Thymus (tissue), 11 donors: ENCODE results near the gene MXRA8. TPM values are rescaled to one million over a fixed set of nuclear protein-coding genes. Genes with fewer than 3 reads are reported as not detected.

ENCODE experiments used
- DNase-seq, 9 donors: peaks; one replicate each; pipeline ENCODE4 v3.0.0-alpha.2; 2013; ENCODE audit warnings: low spot score in 9 of 9, low read depth in 6 of 9, missing footprints in 1 of 9
- H3K27ac ChIP-seq, 2 donors: one replicate each; pipeline ENCODE4 v1.5.1; 2013; ENCODE audit warnings: control low read depth in 1 of 2, low read depth in 1 of 2, low read length in 1 of 2, mild to moderate bottlenecking in 1 of 2, moderate library complexity in 1 of 2
- H3K27me3 ChIP-seq, 2 donors: one replicate each; pipeline ENCODE4 v1.5.1; 2013; ENCODE audit warnings: low read length in 1 of 2; ENCODE audit not compliant: control insufficient read depth in 2 of 2, insufficient read depth in 1 of 2
- H3K36me3 ChIP-seq, 2 donors: one replicate each; pipeline ENCODE4 v1.5.1; 2013; ENCODE audit warnings: low read length in 1 of 2, mild to moderate bottlenecking in 1 of 2, moderate library complexity in 1 of 2; ENCODE audit not compliant: control insufficient read depth in 2 of 2, insufficient read depth in 2 of 2
- H3K4me1 ChIP-seq, 2 donors: one replicate each; pipeline ENCODE4 v1.5.1; 2013; ENCODE audit warnings: low read length in 2 of 2; ENCODE audit not compliant: control insufficient read depth in 2 of 2, insufficient read depth in 2 of 2
- H3K4me3 ChIP-seq, 2 donors: one replicate each; pipeline ENCODE4 v1.5.1; 2013; ENCODE audit warnings: low read length in 2 of 2, control low read depth in 1 of 2, mild to moderate bottlenecking in 1 of 2
- H3K9me3 ChIP-seq, 2 donors: one replicate each; pipeline ENCODE4 v1.5.1; 2013; ENCODE audit warnings: low read length in 1 of 2, mild to moderate bottlenecking in 1 of 2; ENCODE audit not compliant: control insufficient read depth in 2 of 2, insufficient read depth in 1 of 2
- WGBS: extraction: QIAGEN DNeasy Blood & Tissue Kit; methylation state at CpG from one replicate; pipeline ENCODE4 v1.1.7; 2013; 5-methylcytosine and 5-hydroxymethylcytosine counted together
- polyA plus RNA-seq: library from polyadenylated mRNA; stranded (reverse); fragments of 200-250 nt; gene quantifications from one replicate; pipeline ENCODE4 v1.2.3, GENCODE V29; 2013
- total RNA-seq: library from RNA; stranded (reverse); fragments of 120-200 nt; gene quantifications from one replicate; pipeline ENCODE4 v1.2.4, GENCODE V29; 2013
- donor health status: healthy.

MXRA8 gene
- total and polyA plus RNA-seq, 2 donors, result 2.7 to 9.6 TPM

- no peaks in the 10 kb centered on the region for H3K36me3 ChIP-seq
- H3K4me3 ChIP-seq, result peak overlapping the region in 1 of 2 donors; percentile 11
- peaks cover 0 to 10% of the 10 kb centered on the region in 2 donors for H3K9me3 ChIP-seq
- H3K4me1 ChIP-seq, result peaks cover 26 to 36% of the 10 kb centered on the region in 2 donors
- H3K27ac ChIP-seq, result peak overlapping the region; percentile 91 to 94
- peaks cover 0 to 4% of the 10 kb centered on the region in 2 donors for H3K27me3 ChIP-seq
- DNase-seq, result peak in 1 of 9 donors; percentile 24
- 65% methylated on average over 29 of the region's 29 CpGs for WGBS
Measured at GRCh38 chr1:1304331-1305299, 53.7 kb downstream of the MXRA8 start.

- no peaks in the 10 kb centered on the region for H3K36me3 ChIP-seq
- H3K4me1 ChIP-seq, result peaks cover 18 to 30% of the 10 kb centered on the region in 2 donors
- no peak overlapping the region for H3K27ac ChIP-seq
- no peaks in the 10 kb centered on the region for H3K27me3 ChIP-seq
- peaks cover 0 to 10% of the 10 kb centered on the region in 2 donors for H3K9me3 ChIP-seq
- WGBS, result 98% methylated on average over 13 of the region's 13 CpGs
- DNase-seq, result no peak
- H3K4me3 ChIP-seq, result no peak overlapping the region
Measured at GRCh38 chr1:1303736-1304135, 54.6 kb downstream of the MXRA8 start.

- no peaks in the 10 kb centered on the region for H3K27me3 ChIP-seq
- H3K27ac ChIP-seq, result no peak overlapping the region
- peaks cover 17 to 30% of the 10 kb centered on the region in 2 donors for H3K4me1 ChIP-seq
- DNase-seq, result no peak
- H3K36me3 ChIP-seq, result peaks cover 0 to 1% of the 10 kb centered on the region in 2 donors
- H3K4me3 ChIP-seq, result no peak overlapping the region
- WGBS, result 95% methylated on average over 31 of the region's 31 CpGs
- peaks cover 0 to 10% of the 10 kb centered on the region in 2 donors for H3K9me3 ChIP-seq
Measured at GRCh38 chr1:1302951-1303509, 55.3 kb downstream of the MXRA8 start.

Other genes starting within 250 kb of the MXRA8 start
- 5.0 TPM for gene C1orf159, start 242.5 kb downstream of the MXRA8 start, total RNA-seq
- 17.8 TPM for gene C1orf159, start 242.5 kb downstream of the MXRA8 start, polyA plus RNA-seq
- 0.14 TPM for gene TTLL10, start 184.7 kb downstream of the MXRA8 start, total RNA-seq
- 0.27 TPM for gene TTLL10, start 184.7 kb downstream of the MXRA8 start, polyA plus RNA-seq
- 4.2 TPM for gene TNFRSF18, start 152.0 kb downstream of the MXRA8 start, total RNA-seq
- 29.9 TPM for gene TNFRSF18, start 152.0 kb downstream of the MXRA8 start, polyA plus RNA-seq
- 12.7 TPM for gene TNFRSF4, start 144.4 kb downstream of the MXRA8 start, total RNA-seq
- 18.8 TPM for gene TNFRSF4, start 144.4 kb downstream of the MXRA8 start, polyA plus RNA-seq
- gene SDF4, start 126.6 kb downstream of the MXRA8 start, total RNA-seq, result 37.6 TPM
- gene SDF4, start 126.6 kb downstream of the MXRA8 start, polyA plus RNA-seq, result 79.1 TPM
- 16.3 TPM for gene B3GALT6, start 126.3 kb downstream of the MXRA8 start, total RNA-seq
- gene B3GALT6, start 126.3 kb downstream of the MXRA8 start, polyA plus RNA-seq, result 11.8 TPM
- gene C1QTNF12, start 111.8 kb downstream of the MXRA8 start, total RNA-seq, result 2.1 TPM
- 3.4 TPM for gene C1QTNF12, start 111.8 kb downstream of the MXRA8 start, polyA plus RNA-seq
- gene UBE2J2, start 84.7 kb downstream of the MXRA8 start, total RNA-seq, result 34.7 TPM
- 67.1 TPM for gene UBE2J2, start 84.7 kb downstream of the MXRA8 start, polyA plus RNA-seq
- 1.7 TPM for gene SCNN1D, start 78.1 kb downstream of the MXRA8 start, total RNA-seq
- gene SCNN1D, start 78.1 kb downstream of the MXRA8 start, polyA plus RNA-seq, result 12.5 TPM
- gene ACAP3, start 50.6 kb downstream of the MXRA8 start, total RNA-seq, result 15.5 TPM
- 58.8 TPM for gene ACAP3, start 50.6 kb downstream of the MXRA8 start, polyA plus RNA-seq
- gene PUSL1, start 50.0 kb downstream of the MXRA8 start, total RNA-seq, result 12.5 TPM
- 10.0 TPM for gene PUSL1, start 50.0 kb downstream of the MXRA8 start, polyA plus RNA-seq
- gene INTS11, start 33.9 kb downstream of the MXRA8 start, total RNA-seq, result 60.8 TPM
- 216 TPM for gene INTS11, start 33.9 kb downstream of the MXRA8 start, polyA plus RNA-seq
- 8.5 TPM for gene CPTP, start 33.8 kb downstream of the MXRA8 start, total RNA-seq
- gene CPTP, start 33.8 kb downstream of the MXRA8 start, polyA plus RNA-seq, result 10.3 TPM
- gene TAS1R3, start 27.3 kb downstream of the MXRA8 start, total RNA-seq, result 0.19 TPM
- 0.37 TPM for gene TAS1R3, start 27.3 kb downstream of the MXRA8 start, polyA plus RNA-seq
- 19.6 TPM for gene DVL1, start 9.1 kb downstream of the MXRA8 start, total RNA-seq
- 40.9 TPM for gene DVL1, start 9.1 kb downstream of the MXRA8 start, polyA plus RNA-seq
- gene AURKAIP1, start 16.7 kb upstream of the MXRA8 start, total RNA-seq, result 96.2 TPM
- 116 TPM for gene AURKAIP1, start 16.7 kb upstream of the MXRA8 start, polyA plus RNA-seq
- 73.8 TPM for gene CCNL2, start 40.8 kb upstream of the MXRA8 start, total RNA-seq
- 340 TPM for gene CCNL2, start 40.8 kb upstream of the MXRA8 start, polyA plus RNA-seq
- 119 TPM for gene MRPL20, start 48.7 kb upstream of the MXRA8 start, total RNA-seq
- 140 TPM for gene MRPL20, start 48.7 kb upstream of the MXRA8 start, polyA plus RNA-seq
- 7.9 TPM for gene ANKRD65, start 62.7 kb upstream of the MXRA8 start, total RNA-seq
- 16.0 TPM for gene ANKRD65, start 62.7 kb upstream of the MXRA8 start, polyA plus RNA-seq
- gene VWA1, start 77.1 kb upstream of the MXRA8 start, total RNA-seq, result 5.1 TPM
- 16.8 TPM for gene VWA1, start 77.1 kb upstream of the MXRA8 start, polyA plus RNA-seq
- gene ATAD3C, start 91.1 kb upstream of the MXRA8 start, total RNA-seq, result 0.24 TPM
- 2.8 TPM for gene ATAD3C, start 91.1 kb upstream of the MXRA8 start, polyA plus RNA-seq
- gene ATAD3B, start 113.2 kb upstream of the MXRA8 start, total RNA-seq, result 14.9 TPM
- 58.9 TPM for gene ATAD3B, start 113.2 kb upstream of the MXRA8 start, polyA plus RNA-seq
- 20.2 TPM for gene ATAD3A, start 153.6 kb upstream of the MXRA8 start, total RNA-seq
- 17.5 TPM for gene ATAD3A, start 153.6 kb upstream of the MXRA8 start, polyA plus RNA-seq
- gene TMEM240, start 182.1 kb upstream of the MXRA8 start, total RNA-seq, result 0.42 TPM
- gene TMEM240, start 182.1 kb upstream of the MXRA8 start, polyA plus RNA-seq, result 2.8 TPM
- gene SSU72, start 216.3 kb upstream of the MXRA8 start, total RNA-seq, result 47.8 TPM
- gene SSU72, start 216.3 kb upstream of the MXRA8 start, polyA plus RNA-seq, result 109 TPM
- 0.24 TPM for gene FNDC10, start 241.6 kb upstream of the MXRA8 start, total RNA-seq
- gene FNDC10, start 241.6 kb upstream of the MXRA8 start, polyA plus RNA-seq, result 0.80 TPM